Testis (tissue), 3 donors: ENCODE results near the gene LRRTM3. TPM values are rescaled to one million over a fixed set of nuclear protein-coding genes. Genes with fewer than 3 reads are reported as not detected.

Experiments
- DNase-seq: peaks from one replicate; pipeline ENCODE4 v3.0.0-alpha.2; 2019
- H3K27ac ChIP-seq, 2 donors: fragments of 200-600 bp; sonication (generic); one replicate each; pipeline ENCODE4 v1.5.1; 2019
- H3K27me3 ChIP-seq: fragments of 200-600 bp; sonication (generic); one replicate; pipeline ENCODE4 v1.5.1; 2019
- H3K36me3 ChIP-seq: fragments of 200-600 bp; sonication (generic); one replicate; pipeline ENCODE4 v1.5.1; 2017; ENCODE audit warnings: low read depth; ENCODE audit errors: missing control alignments
- H3K4me1 ChIP-seq: fragments of 200-600 bp; sonication (generic); one replicate; pipeline ENCODE4 v1.5.1; 2019
- H3K4me3 ChIP-seq, 2 donors: fragments of 200-600 bp; sonication (generic); one replicate each; pipeline ENCODE4 v1.5.1; 2017 to 2019
- H3K9me3 ChIP-seq: fragments of 200-600 bp; sonication (generic); one replicate; pipeline ENCODE4 v1.5.1; 2017
- CTCF ChIP-seq, 3 experiments: fragments of 450-650 bp in 2 of 3; fragments of 200-600 bp in 1 of 3; sonication (generic) in 1 of 3; IDR thresholded peaks; one replicate each; pipeline ENCODE4 v1.5.1; 2016 to 2019; ENCODE audit warnings: antibody characterized with exemption in 3 of 3, mild to moderate bottlenecking in 2 of 3, moderate library complexity in 1 of 3
- POLR2A ChIP-seq: fragments of 450-650 bp; IDR thresholded peaks from one replicate; pipeline ENCODE4 v1.6.1; 2017; ENCODE audit warnings: antibody characterized with exemption, mild to moderate bottlenecking, moderate library complexity
- WGBS, 2 donors: methylation state at CpG; one replicate each; pipeline ENCODE4 v1.1.5; 2018; 5-methylcytosine and 5-hydroxymethylcytosine counted together
- intact Hi-C: fragments of 100-400 bp; cut with DNase I; formaldehyde crosslinking; loops from one replicate; pipeline ENCODE4 v1.15.1; 2023; ENCODE audit warnings: low total_unique reads
- polyA plus RNA-seq: library from polyadenylated mRNA; stranded (reverse); fragments of 350-450 nt; fragmentation: Illumina TruSeq; extraction: RNeasy Lipid Tissue Mini Kit (QIAGEN cat#74804); gene quantifications from one replicate; pipeline ENCODE4 v1.2.3, GENCODE V29; 2014; ENCODE audit warnings: low read depth, low replicate concordance; ENCODE audit not compliant: insufficient read depth
- total RNA-seq, 2 donors: library from RNA; depleted of rRNA; stranded (reverse); fragments of >200 nt; gene quantifications; one replicate each; pipeline ENCODE4 v1.2.3, GENCODE V29; 2016

LRRTM3 gene
- total and polyA plus RNA-seq, 3 donors from 2014 or later: 0.94 to 14.0 (median 10.5) TPM

GRCh38 chr10:66982792-66983474 is 57.1 kb downstream of the LRRTM3 start:
- H3K9me3 ChIP-seq: no peaks in the 10 kb centered on the region
- no peak for TF ChIP-seq CTCF (IDR thresholded peaks at IDR 0.05)
- TF ChIP-seq POLR2A: no peak
- no peaks in the 10 kb centered on the region for H3K27me3 ChIP-seq
- peak; percentile 32 for DNase-seq
- intact Hi-C loops: no loop called here
- H3K4me1 ChIP-seq: peaks cover 4% of the 10 kb centered on the region
- H3K36me3 ChIP-seq: no peaks in the 10 kb centered on the region
- WGBS, 2 donors: 36 to 45% methylated on average over 6 of the region's 6 CpGs
- no peak overlapping the region for H3K4me3 ChIP-seq
- H3K27ac ChIP-seq: no peak overlapping the region

- no peaks in the 10 kb centered on the region for H3K9me3 ChIP-seq
- DNase-seq: no peak
- H3K27ac ChIP-seq: no peak overlapping the region
- H3K4me1 ChIP-seq: peaks cover 4% of the 10 kb centered on the region
- intact Hi-C loops: no loop called here
- no peak overlapping the region for H3K4me3 ChIP-seq
- H3K36me3 ChIP-seq: no peaks in the 10 kb centered on the region
- no peaks in the 10 kb centered on the region for H3K27me3 ChIP-seq
- TF ChIP-seq POLR2A: no peak
- TF ChIP-seq CTCF (IDR thresholded peaks at IDR 0.05): no peak
Measured at GRCh38 chr10:66983475-66983818, 57.6 kb downstream of the LRRTM3 start.

- no peak for TF ChIP-seq POLR2A
- no peak for TF ChIP-seq CTCF (IDR thresholded peaks at IDR 0.05)
- Histone ChIP-seq H3K4me1 (no peaks in the 10 kb centered on the region), H3K36me3 (no peaks in the 10 kb centered on the region), H3K27me3 (no peaks in the 10 kb centered on the region), H3K4me3 (no peak overlapping the region), H3K27ac (no peak overlapping the region), H3K9me3 (no peaks in the 10 kb centered on the region)
- no peak for DNase-seq
- intact Hi-C loops: no loop called here
- WGBS, 2 donors: 81 to 94% methylated on average over 1 of the region's 1 CpG
Measured at GRCh38 chr10:66990143-66990830, 64.5 kb downstream of the LRRTM3 start.

GRCh38 chr10:66996996-66997395 is 71.2 kb downstream of the LRRTM3 start:
- Histone ChIP-seq H3K27me3 (no peaks in the 10 kb centered on the region), H3K4me3 (no peak overlapping the region), H3K36me3 (no peaks in the 10 kb centered on the region), H3K9me3 (no peaks in the 10 kb centered on the region), H3K4me1 (no peaks in the 10 kb centered on the region), H3K27ac (no peak overlapping the region)
- WGBS, 2 donors: 59 to 68% methylated on average over 1 of the region's 1 CpG
- intact Hi-C loops: no loop called here
- no peak for TF ChIP-seq POLR2A
- no peak for TF ChIP-seq CTCF (IDR thresholded peaks at IDR 0.05)
- no peak for DNase-seq
